ENCODE data around the gene CCDC57. TPM values are rescaled to one million over a fixed set of nuclear protein-coding genes. Genes with fewer than 3 reads are reported as not detected.
"Not testable (repeated sequence)": the region's sequence is repeated elsewhere in the genome, so short reads cannot be mapped to it uniquely, and the experiment has no call there.

Gene CCDC57
- total RNA-seq, 1 donor: 33.9 TPM

DNA sequence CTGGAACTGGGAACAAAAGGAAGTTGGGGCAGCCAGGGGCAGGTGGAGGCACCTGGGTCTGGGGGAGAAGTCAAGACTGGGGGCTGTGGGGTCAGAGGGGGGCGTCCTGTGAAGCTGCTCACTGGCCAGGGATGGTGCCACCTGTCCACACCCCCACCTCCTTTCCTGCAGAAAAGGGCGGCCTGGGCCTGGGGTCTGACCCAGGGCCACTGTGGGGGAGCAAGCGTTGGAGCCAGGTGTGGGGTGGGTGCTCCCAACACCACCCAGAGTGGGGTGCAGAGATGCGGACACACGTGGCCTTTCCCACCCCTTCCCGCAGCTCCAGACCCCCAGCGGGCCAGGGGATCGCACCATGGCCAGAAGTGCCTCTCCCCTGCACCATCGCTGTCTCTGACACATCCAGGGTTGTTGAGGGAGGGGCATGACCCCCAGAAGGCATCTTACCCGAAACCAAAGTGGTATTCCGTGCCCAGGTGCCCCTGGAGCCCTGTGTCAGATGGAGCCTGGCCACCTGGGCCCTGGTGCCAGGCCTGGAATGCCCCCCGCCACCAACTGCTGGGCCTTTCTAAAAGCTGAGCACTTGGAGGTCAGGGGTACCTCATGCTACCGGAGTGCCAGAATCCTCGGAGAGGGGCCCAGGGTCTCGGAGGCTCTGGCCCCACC lies 13.6 kb upstream of the CCDC57 start:
- no peak for DNase-seq (ENCODE audit: low read depth in 2 of 3, low spot score in 2 of 3)

DNA sequence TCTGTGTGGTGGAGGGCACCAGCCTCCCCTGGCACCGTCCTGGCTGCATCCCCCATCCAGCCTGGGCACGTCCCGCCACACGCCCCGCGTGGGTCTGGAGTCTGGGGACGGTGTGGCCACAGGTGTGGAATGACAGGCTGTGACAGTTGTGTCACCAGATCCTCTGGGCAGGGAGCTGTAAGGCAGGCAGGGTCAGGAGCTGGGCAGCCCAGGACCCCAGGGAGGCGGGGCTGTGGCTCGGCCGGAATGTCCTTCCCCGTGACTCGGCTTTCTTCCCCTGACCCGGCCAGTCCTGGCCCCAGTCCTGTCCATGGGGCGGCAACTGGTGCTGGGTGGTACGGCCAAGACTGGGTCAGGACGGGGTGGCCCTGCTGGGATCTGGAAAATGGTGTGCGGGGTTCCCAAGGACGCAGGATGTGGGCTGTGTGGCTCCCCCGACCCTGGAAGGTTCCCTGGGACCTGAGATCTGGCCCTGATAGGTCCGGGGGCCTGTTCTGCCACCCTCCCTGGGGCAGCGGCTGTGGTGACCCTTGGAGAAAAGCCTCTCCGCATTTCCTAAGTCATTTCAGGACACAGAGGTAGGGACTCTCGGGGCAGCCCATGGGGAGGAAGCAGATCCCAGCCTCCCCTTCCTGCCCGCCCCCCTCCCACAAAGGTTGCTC lies 12.9 kb upstream of the CCDC57 start:
- no peak for DNase-seq (ENCODE audit: low read depth in 2 of 3, low spot score in 2 of 3)

DNA sequence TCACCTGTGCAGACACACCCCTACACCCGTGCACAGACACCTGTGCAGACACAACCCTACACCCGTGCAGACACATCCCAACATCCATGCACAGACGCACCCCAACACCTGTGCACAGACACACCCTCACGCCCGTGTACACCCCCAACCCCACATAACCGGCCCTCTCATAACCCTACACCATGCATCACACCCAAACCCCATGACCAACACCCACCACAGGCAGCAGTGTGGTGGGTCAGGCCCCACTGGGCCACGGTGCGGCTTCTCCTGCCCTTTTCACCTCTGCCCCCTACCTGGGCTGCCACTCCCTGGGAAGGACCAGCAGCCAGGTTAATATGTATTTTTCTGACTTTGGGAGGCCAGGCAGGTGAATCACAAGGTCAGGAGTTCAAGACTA lies 12.0 kb upstream of the CCDC57 start:
- no peak for DNase-seq (ENCODE audit: low read depth in 2 of 3, low spot score in 2 of 3)

DNA sequence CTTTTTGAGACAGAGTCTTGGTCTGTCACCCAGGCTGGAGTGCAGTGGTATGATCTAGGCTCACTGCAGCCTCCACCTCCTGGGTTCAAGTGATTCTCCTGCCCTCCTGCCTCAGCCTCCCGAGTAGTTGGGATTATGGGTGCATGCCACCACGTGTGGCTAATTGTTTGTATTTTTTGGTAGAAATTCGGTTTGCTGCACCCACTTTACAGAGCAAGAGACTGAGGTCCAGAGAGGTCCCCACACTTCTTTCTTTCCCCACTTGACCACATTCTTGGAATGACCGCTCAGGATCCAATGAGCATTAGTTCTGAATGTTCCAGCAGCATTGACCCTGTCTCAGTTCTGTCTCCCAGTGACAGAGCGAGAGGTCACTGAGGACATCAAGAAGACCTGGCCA lies 10.9 kb upstream of the CCDC57 start:
- no peak for DNase-seq (ENCODE audit: low read depth in 2 of 3, low spot score in 2 of 3)

DNA sequence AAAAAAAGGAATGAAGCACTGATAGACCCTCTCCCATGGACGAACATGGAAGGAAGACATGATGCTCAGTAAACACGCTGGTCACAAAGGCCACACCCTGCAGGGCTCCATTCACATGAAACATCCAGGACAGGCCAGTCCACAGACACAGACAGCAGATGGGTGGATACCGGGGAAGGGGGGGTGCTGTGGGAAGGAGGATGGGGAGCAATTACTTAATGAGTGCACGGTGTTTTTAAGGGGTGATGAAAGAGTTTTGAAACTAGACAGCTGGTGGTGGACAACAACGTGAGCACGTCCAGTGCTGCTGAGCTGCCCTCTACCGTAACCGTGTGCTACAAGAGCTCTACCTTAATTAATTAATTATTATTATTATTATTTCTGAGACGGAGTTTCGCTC lies 10.2 kb upstream of the CCDC57 start:
- DNase-seq (ENCODE audit: low read depth in 2 of 3, low spot score in 2 of 3): no peak

DNA sequence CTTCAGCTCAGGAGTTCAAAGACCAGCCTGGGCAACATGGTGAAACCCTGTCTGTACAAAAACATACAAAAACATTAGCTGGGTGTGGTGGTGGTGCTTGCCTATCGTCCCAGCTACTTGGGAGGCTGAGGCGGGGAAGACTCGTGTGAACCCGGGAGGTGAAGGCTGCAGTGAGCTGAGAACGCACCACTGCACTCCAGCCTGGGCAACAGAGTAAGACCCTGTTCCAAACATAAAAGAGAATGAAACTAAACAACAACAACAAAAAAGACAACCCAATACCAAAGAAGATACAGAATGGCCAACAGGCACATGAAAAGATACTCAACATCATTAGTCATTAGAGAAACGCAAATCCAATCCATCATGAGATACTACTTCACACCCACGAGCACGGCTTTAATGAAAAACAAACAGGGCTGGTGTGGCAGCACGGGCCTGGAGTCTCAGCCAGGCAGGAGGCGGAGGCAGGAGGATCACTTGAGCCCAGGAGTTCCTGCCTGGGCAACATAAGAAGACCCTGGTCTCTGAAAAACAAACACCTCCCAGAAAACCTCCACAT lies 8.8 kb upstream of the CCDC57 start:
- DNase-seq (ENCODE audit: low read depth in 2 of 3, low spot score in 2 of 3): no peak

DNA sequence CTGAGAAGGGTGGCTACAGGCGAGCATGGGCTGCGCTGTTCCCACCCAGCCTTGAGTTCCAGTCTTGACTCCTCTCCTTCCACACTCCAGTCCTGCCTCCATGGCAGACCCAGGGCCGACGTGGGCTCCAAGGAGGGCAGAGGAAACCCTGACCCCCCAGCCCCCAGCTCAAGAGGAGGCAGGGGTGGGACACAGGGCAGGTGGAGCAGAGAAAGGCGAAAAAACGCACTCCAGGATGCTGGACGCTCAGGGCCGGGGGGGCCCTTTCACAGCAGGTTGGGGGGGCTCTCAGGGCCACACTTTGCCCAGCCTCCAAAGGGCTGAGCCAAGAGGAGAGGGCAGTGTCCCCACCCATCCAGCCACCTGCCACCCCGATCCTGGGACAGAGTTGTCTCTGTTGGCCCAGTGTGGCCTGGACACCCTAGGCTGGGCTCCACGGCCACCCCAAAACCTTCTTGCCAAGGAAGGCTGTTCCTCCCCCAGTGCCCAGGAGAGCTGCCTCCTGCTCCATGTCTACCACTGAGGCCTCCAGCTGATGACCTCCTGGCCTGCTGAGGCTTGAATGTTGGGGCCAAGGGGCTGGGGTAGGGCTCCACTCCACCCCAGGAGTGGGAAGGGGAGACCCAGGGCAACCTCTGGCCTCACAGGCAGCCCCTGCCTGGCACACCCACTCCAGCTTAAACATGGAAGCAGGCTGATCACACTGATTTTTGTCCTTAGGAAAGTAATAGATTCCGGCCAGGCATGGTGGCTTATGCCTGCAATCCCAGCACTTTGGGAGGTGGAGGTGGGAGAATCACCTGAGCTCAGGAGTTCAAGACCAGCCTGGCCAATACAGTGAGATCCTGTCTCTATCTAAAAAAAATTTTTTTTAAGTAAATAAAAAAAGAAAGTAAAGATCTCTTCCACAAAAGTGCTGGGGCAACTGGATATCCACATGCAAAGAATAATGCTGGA lies 7.4 kb upstream of the CCDC57 start:
- no peak for DNase-seq (ENCODE audit: low read depth in 2 of 3, low spot score in 2 of 3)

DNA sequence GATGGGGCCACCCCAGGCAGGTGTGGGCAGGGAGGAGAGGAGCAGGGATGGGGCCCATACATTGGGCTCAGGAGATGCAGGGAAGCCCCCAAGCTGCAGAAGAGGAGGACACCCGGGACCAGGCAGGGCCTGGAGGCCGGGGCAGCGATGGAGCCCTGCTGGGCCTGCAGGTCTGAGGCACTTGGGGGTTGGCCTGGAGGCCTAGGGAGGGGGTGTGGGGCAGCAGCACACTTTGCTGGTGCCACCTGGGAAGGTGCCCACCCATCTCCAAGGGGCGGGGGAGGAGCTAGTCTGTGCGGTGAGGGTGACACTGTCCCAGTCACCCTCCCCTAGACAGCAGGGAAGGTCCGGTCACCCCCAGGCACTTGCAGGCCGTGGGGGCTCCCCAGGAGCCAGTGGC lies 6.4 kb upstream of the CCDC57 start:
- no peak for DNase-seq (ENCODE audit: low read depth in 2 of 3, low spot score in 2 of 3)

DNA sequence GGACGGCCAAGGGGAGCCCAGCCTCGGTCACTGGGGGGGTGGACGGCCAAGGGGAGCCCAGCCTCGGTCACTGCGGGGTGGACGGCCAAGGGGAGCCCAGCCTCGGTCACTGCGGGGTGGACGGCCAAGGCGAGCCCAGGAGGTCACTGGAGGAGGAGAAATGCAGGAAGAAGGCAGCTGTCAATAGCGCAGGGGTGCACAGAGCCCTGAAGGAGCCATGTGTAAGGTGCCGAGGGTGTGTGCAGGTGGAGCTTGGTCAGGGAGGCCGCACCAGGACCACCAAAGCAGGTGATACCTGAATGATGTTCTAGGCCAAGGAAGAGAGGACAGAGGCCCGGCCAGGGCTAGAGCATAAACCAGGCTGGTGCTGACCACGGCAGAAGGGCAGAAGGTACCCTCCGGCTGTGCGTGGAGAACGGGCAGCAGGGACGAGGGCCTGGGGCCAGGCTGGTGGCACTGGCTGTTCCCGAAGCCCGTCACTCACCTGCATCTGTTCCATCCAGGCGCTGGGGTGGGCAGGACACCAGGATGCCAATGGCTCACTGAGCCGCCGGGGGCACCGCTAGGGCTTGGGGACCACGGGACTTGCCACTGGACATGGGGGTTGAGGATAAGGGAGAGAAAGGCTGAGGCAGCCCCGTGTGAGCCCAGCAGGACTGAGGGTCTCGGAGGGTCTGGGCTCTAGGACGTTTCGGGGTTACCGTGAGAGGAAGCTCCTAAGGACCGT lies 5.9 kb upstream of the CCDC57 start:
- no peak for DNase-seq (ENCODE audit: low read depth in 2 of 3, low spot score in 2 of 3)

DNA sequence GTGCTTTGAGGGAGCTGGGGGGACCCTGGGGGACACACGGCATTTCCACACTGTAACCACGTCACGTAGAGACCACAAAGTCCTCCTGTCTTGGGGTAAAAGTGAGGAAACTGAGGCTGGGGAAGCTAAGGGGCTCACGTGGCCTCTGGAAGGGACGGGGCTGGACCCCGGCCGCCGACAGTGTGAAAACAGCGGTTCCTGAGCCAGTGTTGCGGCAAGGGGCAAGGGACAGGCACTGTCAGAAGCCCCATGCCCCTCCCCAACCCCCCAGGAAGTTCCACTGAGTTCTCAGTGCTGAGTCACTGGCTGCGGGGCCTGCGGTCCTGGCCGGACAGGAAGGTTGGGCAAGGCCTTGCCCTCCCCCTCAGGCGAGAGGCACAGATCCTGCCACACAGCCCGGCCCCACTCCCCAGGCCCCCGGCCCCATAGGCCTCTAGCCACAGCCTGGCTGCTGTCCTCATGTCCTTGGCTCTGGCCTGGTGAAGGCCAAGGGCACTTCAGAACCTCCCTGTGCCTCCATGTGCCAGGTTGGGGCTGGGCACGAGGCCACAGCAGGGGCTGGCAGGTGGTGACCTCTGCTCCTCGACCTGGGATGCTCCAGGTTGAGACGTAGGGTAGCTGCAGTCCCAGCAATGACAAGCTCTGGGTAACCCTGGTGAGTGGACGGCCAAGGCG lies 5.0 kb upstream of the CCDC57 start:
- no peak for DNase-seq (ENCODE audit: low read depth in 2 of 3, low spot score in 2 of 3)

DNA sequence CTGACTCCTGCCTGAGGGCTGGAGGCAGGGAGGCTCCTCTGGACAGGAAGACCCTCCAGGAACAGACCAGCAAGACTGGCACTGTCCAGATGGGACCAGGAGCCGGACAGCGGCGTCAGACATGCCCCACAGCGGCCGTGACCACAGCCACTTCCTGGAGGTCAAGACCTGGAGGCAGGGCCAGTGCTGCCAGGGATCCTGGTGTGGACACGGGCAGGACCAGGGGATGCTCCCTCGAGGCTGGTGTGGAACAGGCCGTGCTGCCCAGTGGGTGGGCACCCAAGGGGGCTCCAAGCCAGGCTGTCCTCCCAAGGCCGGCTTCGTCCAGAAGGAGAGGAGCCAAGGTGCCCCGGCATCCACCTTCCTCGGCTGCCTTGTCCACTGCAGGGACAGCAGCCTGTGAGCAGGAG lies 4.5 kb upstream of the CCDC57 start:
- no peak for DNase-seq (ENCODE audit: low read depth in 2 of 3, low spot score in 2 of 3)

DNA sequence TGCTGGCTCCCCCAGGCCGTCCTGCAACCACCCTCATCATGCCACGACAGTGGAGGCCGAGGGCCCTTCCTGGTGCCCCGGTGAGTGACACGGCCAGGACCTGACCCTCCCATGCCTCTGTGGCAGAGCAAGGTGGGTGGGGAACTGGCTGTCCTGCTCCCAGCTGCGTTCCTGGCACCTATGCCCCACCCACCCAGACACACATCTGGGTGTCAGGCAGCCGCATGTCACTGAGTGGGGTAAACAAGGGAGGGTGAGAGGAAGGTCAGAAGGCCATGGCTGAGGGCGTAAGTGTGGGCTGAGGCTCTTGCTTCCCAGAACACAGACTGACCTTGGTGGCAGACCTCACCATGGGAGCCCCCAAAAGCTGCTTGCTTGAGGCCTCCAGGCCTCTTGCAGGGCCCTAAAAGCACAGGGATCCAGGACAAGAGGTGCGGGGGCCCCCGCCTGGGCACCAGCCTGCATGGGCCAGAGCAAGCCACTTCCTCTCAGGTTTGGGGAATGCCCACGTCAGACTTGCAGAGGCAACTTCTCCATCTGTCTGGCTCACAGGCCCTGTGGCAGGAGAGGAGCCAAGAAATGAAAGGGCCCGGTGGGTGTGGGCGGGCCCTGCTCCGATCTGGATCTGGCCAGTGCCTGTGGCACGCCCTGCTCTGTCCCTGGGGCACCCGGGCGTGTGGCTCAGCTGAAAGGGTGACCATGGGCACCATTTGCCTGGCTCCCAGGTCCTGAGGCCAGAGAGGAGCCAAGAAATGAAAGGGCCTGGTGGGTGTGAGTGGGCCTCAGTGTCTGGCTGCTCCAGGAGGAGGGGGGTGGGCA lies 3.9 kb upstream of the CCDC57 start:
- peak in 2 of 3 donors; percentile 88 to 93 for DNase-seq (ENCODE audit: low read depth in 2 of 3, low spot score in 2 of 3)

DNA sequence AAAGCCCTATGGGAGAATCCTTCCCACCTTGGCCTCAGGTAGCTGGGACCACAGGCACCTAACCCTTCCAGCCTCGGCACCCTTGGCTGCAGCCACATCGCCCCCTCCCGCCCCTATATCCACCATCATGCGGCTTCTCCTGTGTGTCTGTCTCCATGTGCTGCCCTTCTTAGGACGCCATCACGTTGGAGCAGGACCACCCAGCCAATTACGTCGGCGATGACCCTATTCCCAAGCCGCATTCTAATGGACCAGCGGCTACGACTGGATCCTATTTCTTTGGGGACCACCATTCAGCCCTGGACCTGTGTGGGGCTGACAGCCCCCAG lies 3.3 kb upstream of the CCDC57 start:
- no peak for DNase-seq (ENCODE audit: low read depth in 2 of 3, low spot score in 2 of 3)

DNA sequence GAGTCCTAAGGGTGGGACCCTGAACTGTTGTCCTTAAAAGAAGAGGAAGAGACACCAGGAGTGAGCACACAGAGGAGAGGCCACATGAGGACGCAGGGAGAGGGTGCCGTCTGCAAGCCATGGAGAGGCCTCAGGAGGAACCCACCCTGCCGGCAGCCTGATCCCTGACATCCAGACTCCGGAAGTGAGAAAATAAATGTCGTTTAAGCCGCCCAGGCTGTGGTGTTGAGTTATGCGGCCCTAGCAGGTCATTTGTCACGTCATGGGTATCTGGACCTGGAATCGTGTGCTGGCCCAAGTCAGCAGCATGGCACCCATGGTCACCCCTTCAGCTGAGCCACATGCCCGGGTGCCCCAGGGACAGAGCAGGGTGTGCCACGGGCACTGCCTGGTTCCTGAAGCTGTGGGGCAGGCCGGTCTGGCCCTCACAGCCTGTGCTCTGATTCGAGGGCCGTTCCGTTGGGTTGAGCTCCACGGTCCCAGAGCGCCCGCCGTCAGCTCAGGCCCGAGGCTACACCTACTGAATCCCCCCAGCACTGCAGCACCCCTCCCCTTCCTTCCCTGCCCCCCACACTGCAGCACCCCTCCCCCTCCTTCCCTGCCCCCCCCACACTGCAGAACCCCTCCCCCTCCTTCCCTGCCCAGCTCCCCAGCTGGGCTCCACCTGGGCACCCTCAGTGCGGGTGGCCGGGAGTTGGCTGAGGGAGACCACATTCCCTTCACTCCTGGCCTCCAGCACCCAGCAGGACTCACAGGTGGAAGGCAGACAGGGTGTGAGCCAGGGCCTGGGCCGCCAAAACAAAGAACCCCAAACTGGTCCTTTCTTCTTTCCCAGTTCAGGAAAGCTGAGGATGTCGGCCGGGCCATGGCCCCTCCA lies 2.7 kb upstream of the CCDC57 start:
- DNase-seq (ENCODE audit: low read depth in 2 of 3, low spot score in 2 of 3): no peak

DNA sequence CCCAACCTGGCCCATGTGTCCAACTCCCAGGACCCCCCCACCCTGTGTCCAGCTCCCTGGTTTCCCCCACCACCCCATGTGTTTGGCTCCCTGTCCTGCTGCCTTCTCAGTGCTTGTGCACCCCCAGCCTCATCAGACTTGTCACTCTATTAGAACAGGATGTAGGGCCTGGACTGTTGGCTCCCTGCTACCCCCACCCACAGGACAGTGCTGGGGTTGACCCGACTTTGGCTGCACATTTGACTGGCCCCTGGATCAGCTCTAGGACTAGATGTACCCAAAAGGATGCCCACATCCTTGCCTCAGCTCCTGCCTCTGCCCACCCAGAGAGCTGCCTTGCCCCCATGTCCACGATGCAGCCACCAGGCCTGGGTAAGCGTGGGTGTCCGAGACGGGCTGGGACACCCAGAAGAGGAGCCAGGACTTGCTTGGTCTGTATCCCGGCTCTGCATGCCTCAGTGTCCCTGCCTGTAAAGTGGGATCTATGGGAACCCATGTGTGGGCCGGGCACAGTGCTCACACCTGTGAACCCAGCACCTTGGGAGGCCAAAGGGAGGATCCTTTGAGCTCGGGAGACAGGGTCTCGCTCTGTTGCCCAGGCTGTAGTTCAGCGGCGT lies 1.5 kb upstream of the CCDC57 start:
- DNase-seq (ENCODE audit: low read depth in 2 of 3, low spot score in 2 of 3): no peak

DNA sequence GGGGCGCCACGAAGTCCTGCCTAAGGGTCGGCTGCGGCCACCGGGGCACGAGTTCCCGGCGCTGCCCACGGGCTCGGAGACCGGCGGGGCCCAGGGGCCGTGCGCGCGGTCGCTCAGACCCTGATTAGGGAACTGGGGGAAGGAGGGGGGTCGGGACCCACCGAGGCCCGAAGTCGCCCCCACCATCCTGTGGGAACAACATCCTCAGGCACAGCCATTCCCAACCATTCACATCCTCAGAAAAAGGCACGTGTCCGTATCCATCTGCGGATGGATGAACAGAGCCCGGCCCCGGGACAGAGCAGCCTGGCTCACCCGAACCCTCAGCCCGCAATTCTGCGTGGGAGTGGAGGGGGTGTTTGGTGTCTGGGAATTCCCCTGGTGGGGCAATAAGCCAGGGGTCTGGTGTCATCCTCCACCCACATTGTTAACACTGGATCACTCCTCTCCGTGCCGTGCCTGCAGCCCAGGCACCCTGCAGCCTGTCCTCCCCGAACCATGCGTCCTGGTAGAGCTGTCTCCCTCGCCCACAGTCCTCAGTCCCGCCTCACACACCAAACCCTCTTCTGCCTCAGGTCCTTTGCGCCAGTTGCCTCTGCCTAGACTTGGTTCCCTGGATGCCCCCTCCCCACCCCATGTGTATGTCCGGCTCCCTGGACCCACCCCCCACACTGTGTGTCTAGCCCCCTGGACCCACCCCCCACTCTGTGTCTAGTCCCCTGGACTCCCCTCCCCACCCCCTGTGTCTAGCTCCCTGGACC lies 789 bp upstream of the CCDC57 start:
- DNase-seq (ENCODE audit: low read depth in 2 of 3, low spot score in 2 of 3): peak in 1 of 3 donors; percentile 23

DNA sequence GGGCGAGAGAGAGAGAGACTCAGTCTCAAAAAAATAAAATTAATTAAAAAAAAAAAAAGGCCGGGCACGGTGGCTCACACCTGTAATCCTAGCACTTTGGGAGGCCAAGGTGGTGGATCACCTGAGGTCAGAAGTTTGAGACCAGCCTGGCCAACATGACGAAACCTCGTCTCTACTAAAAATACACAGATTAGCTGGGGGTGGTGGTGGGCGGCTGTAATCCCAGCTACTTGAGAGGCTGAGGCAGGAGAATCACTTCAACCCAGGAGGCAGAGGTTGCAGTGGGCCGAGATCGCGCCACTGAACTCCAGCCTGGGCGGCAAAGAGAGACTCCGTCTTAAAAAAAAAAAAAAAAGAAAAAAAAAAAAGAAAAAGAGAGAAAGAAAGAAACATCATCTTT lies 2.0 kb downstream of the CCDC57 start:
- DNase-seq (ENCODE audit: low read depth in 2 of 3, low spot score in 2 of 3): not testable (repeated sequence)
